Hepatic stellate cell (primary cell): Measurements from ENCODE around the gene RNF34.
A peak's percentile ranks its signal among the peaks of the same experiment; 100 is the strongest.

Experiments
- DNase-seq: peaks from one replicate; pipeline ENCODE4 v3.0.0; 2011; ENCODE audit warnings: low spot score

Gene RNF34

GRCh38 chr12:121390856-121391255 lies 9.1 kb upstream of the RNF34 start:
- DNase-seq: no peak

GRCh38 chr12:121391619-121392324 lies 8.1 kb upstream of the RNF34 start:
- peak; percentile 32 for DNase-seq

DNA sequence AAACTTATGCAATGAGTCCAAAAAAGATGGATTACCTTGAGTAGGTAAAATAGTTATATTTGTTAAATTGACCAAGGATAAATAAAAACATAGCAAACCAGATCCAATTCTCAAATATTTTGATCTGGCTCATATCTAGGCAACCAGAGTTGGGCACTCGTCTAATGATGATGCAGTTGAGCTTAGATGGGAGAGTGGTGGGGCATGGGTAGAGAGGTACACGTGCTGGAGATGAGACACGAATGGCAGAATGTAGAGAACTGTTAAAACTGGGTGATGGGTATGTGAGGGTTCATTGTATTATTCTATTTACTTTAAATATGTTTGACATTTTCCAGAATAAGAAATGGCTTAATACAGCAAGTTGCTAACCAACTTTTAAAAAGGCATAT lies 7.6 kb upstream of the RNF34 start:
- no peak for DNase-seq

- no peak for DNase-seq
These were observed 2.4 kb upstream of the RNF34 start for GRCh38 chr12:121397521-121397920.

DNA sequence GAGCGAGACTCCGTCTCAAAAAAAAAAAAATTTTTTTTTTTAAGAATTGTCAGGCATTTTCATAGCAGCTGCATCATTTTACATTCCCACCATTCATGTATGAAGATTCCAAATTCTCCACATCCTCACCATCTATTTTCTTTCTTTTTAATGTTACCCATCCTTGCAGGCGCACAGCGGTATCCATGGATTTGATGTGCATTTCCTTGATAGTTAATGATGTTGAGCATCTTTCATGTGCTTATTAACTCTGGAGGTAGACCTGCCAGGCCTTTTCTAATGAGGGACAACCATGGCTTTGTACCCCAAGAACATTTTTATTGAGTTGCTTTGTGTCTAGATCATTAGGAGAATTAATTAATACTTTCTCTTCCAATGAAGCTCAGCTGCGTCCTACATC lies 1.6 kb upstream of the RNF34 start:
- no peak for DNase-seq

DNA sequence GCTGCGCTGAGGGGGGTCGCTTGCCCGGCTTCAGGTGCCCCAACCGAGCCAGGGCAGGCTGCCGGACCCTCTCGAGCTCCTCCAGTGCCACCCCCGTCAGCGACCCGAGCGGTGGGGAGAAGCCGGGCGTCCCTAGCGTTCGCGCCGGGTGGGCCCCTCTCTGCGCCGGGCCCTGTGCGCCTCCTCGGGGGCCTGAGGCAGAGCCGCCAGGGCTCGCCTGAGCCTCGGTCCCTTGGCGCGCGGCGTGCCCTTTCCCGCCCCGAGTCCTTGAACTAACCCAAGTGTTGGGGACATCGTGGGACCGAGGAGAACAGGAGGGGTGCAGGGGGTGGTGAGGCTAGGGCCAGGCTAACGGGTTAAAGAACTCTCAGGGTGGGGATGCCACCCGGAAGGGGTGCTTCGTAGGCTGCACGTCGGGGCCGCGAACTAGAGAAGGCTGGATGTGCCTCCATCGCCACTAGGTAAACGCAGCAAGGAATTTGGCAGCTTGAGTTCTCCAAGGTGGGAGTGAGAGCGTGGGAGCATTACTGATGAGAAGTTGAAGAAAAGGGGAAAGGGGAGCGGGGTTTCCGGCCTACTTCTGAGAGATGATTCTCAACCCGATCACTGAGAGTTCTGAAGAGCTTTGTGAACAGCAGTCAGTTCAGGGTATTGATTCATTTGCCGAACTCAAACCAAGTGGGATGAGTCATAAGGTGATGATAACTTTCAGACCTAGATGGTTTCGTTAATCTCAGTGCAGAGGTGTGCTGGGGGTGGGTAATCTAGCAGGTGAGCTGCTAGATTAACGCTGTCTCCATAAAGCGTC lies 618 bp downstream of the RNF34 start:
- peak; percentile 23 for DNase-seq

- no peak for DNase-seq
These were observed 3.8 kb downstream of the RNF34 start for GRCh38 chr12:121403721-121404120.

- DNase-seq: no peak
These were observed 4.8 kb downstream of the RNF34 start for GRCh38 chr12:121404734-121405133.

DNA sequence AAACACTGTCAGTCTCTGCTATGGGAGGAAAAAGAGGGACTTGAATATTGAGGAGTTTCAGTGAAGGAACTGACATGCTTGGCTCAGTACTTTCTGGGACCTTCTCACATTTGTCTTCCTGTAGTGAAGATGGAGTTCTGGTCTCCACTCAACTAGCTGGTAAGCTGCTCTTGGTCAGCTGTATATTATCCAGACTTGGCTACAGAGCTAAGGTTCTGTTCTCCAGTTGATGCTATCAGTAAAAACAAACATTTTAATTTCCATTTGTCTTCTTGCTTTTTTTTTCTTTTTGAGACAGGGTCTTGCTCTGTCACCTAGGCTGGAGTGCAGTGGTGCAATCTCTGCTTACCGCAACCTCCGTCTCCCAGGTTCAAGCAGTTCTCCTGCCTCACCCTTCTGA lies 5.3 kb downstream of the RNF34 start:
- DNase-seq: no peak

- DNase-seq: no peak
These were observed 14.0 kb downstream of the RNF34 start for GRCh38 chr12:121413917-121414316.

GRCh38 chr12:121417847-121418246 lies 17.9 kb downstream of the RNF34 start:
- DNase-seq: no peak

DNA sequence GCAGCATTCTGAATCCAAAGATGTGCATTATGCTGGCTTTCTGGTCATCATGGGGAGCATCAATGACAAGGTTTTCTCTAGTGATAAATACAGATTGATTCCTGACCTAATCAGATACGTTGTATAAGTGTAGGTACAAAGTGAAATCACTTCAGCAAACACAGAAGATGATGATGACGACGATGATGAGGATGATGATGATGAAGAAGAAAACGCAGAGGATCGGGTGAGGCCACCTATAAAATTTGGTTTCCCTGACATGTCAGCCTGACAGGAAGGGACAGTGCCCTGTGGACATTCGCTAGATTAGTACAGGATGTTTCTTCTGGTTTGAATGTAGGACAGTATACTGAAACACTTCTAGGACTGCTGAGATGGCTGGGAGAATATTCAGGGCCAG lies 20.2 kb downstream of the RNF34 start:
- no peak for DNase-seq

GRCh38 chr12:121423253-121423652 lies 23.3 kb downstream of the RNF34 start:
- no peak for DNase-seq

DNA sequence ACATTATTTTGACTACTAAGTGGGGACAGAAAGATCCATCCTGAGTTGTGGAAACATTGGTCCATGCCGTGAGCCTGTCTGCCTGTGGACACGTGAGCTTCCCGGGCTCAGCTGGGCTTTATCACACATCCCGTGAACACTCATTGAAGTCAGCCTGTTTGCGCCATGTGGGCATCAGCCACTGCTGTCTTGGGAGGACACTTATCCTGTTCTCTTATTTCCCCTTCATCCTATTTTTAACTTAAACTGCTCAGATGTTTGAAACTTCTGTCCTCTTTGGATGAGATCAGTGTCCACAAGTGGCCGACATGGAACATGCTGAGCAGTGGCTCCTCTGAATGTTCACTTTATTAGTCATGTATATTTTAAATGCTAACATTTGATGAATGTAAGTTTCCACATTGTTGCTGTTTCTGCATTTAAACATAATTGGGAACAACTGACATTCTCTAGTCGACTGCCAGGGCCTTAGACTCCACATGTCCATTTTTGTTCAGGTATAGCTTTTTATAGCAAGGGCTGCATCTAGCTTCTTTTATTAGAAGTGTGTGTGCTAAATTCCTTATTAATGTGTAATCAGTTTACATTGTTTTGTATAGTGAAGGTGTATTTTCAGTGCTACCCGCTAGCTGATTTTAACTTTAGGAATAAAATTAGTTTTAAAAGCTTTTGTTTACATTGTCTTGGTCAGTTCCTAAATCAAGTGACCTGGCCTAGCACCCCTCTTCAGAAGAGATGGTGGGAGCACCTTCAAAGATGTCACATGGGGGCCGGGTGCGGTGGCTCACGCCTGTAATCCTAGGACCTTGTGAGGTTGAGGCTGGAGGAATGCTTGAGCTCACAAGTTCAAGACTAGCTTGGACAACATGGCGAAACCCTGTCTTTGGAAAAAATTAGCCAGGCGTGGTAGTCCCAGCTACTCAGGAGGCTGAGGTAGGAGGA lies 24.0 kb downstream of the RNF34 start:
- no peak for DNase-seq

GRCh38 chr12:121424624-121424975 lies 24.7 kb downstream of the RNF34 start:
- DNase-seq: no peak

GRCh38 chr12:121427556-121428050 lies 27.7 kb downstream of the RNF34 start:
- no peak for DNase-seq

DNA sequence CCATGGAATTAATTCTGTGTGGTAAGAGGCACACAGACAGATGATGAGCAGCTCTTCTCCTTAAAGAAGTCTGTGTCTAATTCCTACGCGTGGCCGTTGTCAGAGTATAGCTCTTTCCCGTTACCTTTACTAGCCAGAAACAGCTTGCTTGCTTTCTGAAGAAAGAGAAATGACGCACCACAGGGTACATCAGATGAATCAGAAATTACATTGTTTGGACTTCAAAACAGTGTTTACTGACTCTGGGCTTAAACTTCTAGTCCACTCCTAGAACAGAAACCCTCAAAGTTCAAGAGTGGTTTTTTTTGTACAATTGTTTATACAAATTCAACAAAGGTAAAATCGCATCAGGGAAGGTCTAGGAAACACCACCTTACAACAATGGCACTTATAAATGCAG lies 29.0 kb downstream of the RNF34 start:
- DNase-seq: no peak

DNA sequence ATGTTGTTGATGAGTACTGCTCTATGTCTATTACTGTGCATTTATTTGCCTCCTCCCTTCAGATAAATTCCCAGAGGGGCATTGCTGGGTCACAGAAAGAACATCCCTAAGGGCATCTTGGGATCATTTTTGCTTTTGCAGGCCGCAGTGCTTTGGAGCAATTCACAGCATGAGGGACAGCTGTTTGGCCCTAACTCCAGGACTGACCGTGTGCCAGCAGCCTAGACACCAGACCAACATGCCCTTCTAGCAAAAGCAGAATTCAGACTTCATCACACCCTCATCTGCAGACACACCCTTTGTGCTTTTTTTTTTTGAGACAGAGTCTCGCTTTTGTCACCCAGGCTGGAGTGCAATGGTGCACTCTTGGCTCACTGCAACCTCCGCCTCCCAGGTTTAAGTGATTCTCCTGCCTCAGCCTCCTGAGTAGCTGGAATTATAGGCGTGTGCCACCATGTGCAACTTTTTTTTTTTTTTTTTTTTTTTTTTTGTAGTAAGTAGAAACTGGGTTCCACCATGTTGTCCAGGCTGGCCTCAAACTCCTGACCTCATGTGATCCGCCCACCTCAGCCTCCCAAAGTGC lies 31.0 kb downstream of the RNF34 start:
- no peak for DNase-seq

GRCh38 chr12:121432740-121433480 lies 33.0 kb downstream of the RNF34 start:
- DNase-seq: no peak

- DNase-seq: no peak
These were observed 36.8 kb downstream of the RNF34 start for GRCh38 chr12:121436706-121437105.

- DNase-seq: no peak
These were observed 39.0 kb downstream of the RNF34 start for GRCh38 chr12:121438905-121439304.
